ENCODE data around the gene KATNBL1.
A peak's percentile ranks its signal among the peaks of the same experiment; 100 is the strongest.

KATNBL1 gene

GRCh38 chr15:34114215-34114614, 95.7 kb downstream of the KATNBL1 start:
- DNase-seq: no peak

- DNase-seq: no peak
Observed at GRCh38 chr15:34111488-34111887, 98.4 kb downstream of the KATNBL1 start.

GRCh38 chr15:34109797-34110663, 99.9 kb downstream of the KATNBL1 start:
- DNase-seq: no peak

DNA sequence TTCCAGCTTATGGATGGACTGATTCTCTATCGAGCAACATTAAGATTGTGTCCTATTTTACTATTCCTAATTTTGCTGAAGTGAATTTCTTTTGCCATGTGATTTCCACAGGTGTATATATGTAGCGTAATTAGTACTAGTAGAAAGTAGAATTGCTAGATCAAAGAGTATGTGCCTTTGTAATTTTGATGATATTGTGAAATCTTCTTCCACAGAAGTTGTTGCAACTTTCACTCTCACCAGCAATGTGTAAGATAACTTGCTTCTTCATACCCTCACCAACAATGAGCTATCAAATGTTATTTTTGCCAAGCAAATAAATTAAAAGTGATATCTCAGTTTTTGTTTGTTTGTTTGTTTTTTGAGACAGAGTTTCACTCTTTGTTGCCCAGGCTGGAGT, 102.6 kb downstream of the KATNBL1 start:
- no peak for DNase-seq

GRCh38 chr15:34106423-34106822, 103.5 kb downstream of the KATNBL1 start:
- DNase-seq: no peak

DNA sequence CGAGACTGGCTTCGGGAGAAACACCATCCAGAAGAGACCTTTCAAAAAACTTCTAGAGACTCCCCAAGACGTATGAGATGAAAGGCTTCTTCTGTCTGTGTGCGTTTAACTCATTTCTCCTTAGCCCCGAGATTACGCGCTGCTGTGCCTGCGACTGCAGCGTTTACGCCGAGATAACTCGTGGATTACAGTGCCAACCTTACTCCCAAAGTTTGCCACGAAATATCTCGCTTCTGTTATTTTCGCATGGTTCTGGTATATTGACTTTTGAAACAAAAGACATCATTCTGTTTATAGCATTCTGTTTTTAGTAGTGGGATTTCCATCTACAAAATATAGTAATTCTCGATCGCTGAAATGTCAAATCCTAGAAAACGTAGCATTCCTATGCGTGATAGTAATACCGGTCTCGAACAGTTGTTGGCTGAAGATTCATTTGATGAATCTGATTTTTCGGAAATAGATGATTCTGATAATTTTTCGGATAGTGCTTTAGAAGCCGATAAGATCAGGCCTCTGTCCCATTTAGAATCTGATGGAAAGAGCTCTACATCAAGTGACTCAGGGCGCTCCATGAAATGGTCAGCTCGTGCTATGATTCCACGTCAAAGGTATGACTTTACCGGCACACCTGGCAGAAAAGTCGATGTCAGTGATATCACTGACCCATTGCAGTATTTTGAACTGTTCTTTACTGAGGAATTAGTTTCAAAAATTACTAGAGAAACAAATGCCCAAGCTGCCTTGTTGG, 107.5 kb downstream of the KATNBL1 start:
- no peak for DNase-seq

GRCh38 chr15:34101366-34102174, 108.3 kb downstream of the KATNBL1 start, which contains the start of the genes EMC7 and PGBD4:
Gene EMC7, minus strand, starts transcription at chr15:34101862. Its CDS starts 23 bp downstream, at chr15:34101839.
Gene PGBD4, plus strand, starts transcription at chr15:34102083. Its CDS starts 449 bp downstream, at chr15:34102532.
- DNase-seq: peak; percentile 100

- DNase-seq: no peak
Observed at GRCh38 chr15:34099914-34100313, 110.0 kb downstream of the KATNBL1 start.
